NCI-H69 (cell line): ENCODE results near the gene GNA14.
A peak's percentile ranks its signal among the peaks of the same experiment; 100 is the strongest.
"Not testable (repeated sequence)": the region's sequence is repeated elsewhere in the genome, so short reads cannot be mapped to it uniquely, and the experiment has no call there.

Experiments
- DNase-seq: peaks from one replicate; lab custom pipeline; 2025; lab: John Stamatoyannopoulos, UW

Gene GNA14

DNA sequence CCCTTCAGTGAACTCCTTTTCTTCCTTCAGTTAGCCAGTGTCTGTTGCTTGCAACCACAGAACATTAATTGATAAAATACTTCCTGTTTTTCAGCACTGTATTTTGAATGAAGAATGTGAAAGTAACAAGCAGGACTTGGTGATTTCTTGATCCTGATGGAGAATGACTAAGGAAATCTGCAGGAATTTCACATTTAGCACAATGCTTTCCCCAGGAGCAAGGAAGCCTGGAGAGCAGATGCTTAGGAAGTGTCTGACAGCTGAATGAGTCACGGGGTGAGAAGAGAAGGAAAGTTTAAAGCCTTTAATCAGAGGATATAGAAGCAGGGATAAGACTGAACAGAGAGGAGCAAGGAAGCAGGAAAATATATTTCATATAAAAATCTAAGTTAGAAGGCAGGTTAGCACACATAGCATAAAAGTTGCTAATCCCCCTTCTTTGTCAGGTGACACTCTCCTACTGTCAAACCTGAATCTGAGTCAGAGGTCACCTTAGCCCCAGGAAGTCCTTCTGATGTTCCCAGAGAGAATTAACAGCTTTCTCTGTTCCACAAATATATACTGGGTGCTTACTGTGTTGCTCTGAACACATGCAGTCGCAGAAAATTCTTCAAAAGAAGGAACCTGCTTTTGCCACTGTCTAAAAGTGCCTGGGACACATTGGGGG, 59.7 kb downstream of the GNA14 start:
- peak; percentile 37 for DNase-seq

DNA sequence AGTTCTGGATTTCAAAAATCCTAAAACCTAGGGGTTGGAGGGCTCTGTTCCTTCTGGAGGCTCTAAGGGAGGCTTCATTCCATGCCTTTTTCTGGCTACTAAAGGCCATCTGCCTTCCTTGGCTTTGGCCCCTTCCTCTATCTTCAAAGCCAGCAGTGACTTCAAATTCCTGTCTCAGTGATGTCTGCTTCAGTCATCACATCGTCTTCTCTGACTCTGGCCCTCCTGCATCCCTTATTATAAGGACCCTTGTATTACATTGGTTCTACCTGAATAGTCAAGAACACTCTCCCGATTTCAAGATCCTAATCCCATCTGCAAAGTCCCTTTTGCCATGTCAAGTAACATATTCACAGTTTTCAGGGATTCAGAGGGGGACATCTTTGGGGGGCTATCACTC, 60.3 kb downstream of the GNA14 start:
- no peak for DNase-seq

DNA sequence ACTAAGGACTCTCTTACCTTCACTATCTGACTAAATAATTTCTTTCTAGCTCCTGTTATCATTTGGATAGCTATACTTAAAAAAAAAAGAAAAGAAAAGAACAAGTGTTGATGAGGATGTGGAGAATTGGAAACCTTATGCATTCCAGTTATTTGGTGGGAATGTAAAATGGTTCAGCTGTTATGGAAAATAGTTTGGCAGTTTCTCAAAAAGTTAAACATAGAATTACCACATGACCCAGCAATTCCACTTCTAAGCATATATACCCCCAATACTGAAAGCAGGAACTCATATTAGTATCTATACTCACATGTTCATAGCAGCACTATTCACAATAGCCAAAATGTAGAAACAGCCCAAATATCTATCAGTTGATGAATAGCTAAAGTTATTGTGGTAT, 61.1 kb downstream of the GNA14 start:
- DNase-seq = no peak

DNA sequence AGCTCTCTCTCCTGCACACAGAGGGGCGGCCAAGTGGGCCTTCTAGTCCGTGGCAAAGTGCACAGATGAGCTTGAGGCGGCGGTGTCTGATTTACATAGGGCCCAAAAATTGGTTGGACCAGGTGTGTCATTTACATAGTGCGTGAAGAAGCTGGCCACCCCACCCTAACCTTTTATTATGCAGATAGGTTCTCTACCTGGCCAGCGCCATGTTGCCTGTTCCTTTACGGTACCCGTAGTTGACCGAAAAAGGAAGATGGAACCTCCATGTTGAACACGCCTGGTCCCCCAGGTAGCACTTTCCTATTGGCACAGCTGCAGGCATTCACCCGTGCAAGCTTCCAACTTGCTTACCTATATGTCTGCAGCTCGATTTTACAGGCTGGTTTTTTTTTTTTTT, 61.5 kb downstream of the GNA14 start:
- DNase-seq = no peak

DNA sequence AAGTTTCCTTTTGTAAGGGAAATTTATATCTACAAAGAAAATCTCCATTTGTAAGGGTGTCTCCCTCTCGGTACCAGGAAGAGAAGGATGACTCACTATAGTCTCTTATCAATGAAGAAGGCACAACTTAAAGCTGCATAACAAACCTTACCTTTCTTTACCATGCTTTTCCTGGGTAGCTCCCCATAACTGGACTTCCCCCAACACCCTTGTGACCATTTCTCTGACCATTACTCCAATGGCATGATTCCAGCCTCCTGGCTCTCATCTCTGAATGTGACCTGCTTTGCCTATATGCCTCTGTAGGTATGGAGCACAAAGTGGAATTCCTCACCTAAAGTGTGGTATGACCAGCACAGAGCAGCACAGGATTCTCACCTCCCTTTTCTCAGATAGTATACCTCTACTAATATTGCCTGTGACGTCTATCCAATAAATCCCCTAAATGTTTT, 62.8 kb downstream of the GNA14 start:
- DNase-seq = no peak

DNA sequence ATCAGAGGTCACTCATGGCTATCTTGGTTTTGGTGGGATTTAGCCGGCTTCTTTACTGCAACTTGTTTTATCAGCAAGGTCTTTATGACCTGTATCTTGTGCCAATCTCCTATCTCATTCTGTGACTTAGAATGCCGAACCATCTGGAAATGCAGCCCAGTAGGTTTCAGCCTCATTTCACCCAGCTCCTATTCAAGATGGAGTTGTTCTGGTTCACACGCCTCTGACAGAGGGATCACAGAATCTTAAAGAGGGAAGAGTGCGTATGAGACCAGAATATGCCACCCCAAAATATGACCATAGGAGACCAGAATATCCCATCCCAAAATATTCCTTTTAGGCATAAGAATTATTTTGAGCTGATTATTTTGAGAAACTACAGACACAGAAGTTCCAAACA, 63.2 kb downstream of the GNA14 start:
- DNase-seq = not testable (repeated sequence)

DNA sequence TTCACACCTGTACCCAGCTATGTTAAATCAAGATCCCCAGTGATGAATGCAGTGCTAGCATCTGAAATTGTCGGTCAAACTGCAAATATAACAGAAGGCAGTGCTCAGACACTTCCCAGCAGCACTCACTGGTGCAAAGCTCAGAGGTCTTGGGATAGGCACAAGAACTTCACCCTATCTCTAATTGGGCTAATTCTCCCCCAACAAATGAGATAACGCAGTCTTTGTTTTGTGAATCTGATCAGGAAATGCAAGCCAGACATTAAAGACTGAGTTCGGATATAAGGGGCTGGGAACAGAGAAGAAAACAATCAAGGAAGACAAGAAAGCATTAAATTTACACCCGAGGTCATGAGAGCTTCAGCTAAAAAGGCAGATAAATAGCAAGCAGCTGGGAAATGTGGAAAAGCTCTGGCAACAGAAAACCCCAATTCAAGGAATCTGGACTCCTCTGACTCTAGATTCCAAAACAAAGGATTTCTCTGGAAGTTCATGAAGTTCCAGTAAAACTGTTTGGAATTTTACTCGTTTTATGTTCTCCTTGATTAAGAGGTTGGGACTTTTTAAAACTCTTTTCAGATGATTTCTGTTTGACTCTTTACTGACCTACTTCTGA, 65.1 kb downstream of the GNA14 start:
- DNase-seq = no peak

DNA sequence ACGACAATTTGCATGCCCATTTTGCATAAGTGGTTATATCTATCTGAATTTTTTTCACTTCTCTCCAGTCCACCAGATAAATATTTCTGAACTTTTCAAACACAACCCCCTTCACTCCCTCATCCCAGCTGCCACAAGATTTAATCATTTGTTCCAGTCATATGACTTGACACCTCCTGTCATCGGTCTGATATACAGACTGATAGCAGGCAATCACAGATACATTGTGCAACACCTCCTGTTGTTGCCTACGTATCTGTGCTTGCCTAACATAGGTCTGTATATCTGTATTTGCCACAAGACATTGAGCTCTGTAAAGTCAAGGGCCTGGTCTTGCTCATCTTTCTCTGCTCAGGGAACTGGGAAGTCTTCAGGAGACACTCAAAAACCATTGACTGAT, 65.6 kb downstream of the GNA14 start:
- no peak for DNase-seq

DNA sequence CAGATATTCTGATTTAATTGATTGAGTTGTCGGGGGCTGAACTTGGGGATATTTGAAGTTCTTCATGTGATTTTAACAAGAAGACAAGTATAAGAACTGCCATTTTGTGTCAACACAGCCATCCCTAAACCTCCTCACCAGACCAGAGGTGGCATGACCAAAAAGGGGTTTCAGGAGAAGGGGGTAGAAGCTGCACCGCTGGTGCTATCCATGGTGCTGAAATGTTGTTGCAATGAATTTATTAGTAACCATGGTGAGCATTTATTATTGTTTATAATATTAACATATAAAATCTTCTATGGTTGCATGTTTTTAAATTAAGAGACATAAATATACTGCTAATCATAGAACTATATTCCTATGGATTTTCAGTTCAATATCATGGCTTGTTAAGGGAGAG, 72.3 kb downstream of the GNA14 start:
- no peak for DNase-seq

DNA sequence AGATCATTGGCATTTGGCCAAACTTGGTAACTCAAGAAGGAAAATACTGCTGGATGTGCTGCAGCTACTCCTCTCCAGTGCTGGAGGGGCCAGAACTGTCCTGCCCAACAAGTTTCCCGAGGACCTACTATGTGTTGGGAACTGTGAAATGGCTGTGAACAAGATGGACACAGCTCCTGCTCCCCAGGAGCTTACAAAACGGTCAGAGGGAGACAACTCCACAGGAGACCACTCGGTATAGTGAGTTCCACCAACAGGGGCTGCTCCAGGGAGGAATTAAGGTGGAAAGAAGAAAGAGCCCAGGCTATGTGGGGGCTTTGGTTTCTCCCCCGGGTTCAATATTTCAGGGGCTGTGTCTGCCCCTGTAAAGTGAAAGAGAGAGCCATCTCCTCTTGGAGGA, 78.8 kb downstream of the GNA14 start:
- peak; percentile 84 for DNase-seq

DNA sequence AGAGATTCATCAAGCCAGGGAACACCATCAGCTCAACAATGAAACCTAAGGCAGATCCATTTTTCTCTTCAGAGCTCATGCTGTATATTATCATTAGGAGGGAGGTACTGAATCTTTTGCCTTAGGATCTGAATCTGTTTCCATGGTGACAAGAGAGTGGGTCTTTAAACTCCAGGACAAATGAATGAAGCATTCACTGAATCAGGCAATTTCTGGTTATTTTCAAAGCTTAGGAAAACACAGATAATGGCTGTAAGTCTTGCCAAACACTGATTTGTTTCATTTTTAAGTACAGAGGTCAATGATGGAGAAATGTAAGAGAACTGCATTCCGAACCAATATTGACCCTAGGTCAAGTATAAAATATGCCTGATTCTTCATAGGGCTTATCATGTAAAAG, 84.9 kb downstream of the GNA14 start:
- DNase-seq = peak; percentile 6

DNA sequence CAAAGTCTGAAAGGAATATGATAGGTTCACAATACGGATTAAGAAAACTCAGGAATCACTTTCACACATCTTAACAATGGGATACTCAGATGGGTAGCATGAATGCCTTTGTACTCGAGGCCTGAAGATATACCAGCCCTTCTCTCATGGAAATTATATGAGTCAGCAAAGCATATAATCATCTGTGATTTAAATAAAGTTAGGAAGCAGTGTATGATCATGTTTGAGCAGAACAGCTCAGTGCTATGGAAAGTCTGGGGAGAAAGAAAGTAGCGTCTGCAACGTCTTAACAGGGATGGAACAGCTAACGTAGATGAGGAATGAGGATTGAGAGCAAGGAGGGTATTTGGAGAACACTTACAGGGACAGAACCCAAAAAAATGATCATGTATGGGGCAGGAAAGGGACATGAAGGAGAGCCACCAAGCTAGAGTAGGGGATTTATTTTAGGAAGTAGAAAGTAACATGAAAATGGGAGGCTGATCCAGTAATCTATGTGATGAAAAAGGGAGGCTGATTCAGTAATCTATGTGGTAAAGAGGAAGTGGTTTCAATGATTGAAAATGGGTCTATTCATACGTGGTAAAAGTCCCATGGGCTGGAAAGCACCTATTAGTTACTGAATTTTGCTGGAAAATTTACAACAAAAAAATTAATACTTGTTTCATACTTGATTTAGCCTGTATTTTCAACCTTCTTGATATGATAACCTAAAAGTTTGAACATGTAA, 85.9 kb downstream of the GNA14 start:
- DNase-seq = no peak

DNA sequence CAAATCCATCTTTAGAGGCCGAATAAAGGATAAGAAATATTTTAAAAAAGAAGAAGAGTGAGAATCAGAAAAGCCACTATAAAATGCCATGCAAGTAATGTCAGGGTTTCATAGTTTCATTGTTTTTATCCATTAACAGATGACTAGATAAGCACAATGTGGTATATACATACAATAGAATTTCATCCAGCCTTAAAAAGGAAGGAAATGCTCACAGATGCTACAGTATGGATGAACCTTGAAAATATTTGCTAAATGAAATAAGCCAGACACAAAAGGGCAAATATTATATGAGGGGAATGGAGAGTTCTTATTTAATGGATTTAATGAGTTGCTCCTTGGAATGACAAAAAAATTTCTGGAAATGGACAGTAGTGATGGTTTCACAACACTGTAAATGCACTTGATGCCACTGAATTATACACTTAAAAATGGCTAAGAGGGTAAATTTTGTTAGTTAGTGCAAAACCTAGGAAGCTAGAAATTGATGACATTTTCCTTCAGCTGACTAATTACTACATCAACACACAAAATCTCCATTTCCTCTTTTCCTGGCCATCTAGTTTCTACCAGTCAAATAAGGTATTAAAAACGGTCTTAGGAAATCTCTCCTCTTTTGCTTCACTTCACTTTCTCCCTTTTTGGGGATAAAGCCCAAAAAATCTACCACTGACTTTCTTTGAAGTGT, 86.6 kb downstream of the GNA14 start:
- DNase-seq = no peak

DNA sequence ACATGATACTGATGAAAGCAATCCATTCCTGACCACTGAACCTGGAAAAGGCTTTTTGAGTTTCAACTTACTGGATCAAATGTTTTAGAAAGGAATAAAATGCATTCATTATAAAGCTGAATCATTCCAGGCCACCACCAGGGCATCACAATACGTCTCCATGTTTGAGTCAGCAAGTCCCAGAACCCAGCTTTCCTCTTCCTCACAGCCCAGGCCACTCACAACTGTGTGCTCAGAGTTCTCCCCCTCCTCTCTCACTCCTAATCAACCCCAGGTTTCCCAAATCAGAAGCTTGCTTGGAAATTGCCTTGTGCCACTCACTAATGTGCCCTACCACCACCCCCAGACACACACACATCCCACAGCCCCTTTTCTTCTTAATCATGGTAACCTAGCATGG, 91.7 kb downstream of the GNA14 start:
- no peak for DNase-seq

DNA sequence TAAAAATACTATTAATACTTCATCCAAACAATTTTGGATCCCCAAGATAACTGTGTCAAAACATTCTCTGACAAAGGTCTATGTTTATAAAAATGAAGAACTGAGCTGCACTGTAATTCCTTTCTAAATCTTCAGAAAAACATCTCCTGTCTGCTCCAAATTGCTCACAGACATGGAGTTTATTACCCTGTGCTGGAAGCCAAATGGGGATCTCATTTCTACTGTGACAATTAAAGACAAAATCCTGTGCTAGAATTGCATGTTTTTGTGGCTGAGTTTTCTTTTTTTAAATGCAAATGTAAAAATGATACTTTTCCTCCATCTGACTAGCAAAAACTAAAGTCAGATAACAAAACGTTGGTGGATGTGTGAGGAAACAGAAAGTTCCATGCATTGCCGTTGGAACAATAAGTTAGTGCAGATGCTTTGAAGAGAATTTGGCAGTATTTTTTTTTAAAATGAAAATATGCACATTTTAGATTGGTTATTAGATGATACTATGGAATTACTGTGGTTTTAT, 93.5 kb downstream of the GNA14 start:
- no peak for DNase-seq

DNA sequence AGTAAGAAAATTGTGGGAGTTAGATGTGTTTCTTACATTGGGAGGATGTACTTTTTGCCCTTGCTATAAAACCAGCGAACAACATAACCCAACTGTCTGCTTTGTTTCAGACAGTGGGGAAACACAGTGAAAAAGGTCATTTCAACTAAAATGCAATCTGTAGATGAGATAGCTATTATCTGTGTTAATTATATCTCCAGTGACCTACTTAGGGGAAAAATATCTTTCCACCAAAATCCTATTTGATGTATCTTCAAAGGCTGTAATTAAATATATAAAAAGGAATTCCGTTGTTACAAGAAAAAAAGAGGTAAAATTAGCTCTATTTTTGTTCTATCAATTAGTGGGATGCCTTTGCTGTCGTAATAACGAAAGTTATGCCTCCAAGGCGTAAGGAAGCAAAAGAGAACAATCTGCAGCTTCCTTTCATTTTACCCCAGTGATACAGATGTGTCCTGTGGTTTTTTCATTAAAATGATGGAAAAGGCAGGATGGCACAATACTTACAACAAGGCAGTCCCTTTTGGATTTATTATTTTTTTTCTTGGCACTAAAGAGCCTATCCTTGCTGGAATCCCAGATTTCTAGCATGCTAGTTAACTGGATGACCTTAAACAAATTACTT, 100.9 kb downstream of the GNA14 start:
- no peak for DNase-seq

DNA sequence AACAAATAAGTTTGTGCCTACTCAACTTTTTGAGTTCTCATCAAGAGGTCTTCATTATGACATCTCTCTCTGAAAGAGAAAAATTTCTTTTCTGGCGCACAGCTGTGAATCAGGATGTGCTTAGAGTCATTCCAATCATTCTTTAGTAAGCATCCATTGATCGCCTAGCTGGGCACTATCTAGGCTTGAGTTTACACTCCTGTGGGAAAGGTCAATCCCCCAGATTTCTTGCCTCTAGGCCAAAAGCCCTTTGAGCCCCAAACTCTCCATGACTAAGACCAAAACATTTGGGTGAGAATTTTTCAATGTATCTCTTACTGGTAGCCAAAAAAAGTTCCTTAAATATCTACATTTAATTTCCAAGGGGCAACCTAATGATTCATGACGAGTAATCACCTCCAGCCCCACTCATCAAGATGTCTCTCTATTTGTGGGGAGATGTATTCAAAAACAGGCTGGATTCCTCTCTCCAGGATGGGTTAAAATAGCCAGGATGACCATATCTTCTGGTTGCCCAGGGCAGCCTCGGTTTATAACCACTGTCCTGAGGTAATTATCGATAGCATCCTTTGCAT, 101.7 kb downstream of the GNA14 start:
- no peak for DNase-seq

DNA sequence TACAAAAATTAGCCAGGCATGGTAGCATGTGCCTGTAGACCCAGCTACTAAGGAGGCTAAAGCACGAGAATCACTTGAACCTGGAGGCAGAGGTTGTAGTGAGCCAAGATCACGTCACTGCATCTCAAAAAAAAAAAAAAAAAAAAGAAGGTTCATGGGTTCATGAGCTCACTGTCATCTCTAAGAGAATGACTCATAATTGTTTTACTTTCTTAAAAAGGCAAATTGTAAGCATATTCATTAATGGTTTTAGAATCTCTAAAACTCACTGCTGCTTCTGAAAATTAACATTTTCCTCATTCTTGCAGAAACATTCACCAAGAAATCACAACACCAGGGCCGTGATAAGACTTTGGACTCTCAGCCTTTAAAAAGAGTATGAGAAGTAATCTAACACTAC, 103.6 kb downstream of the GNA14 start:
- DNase-seq = no peak

DNA sequence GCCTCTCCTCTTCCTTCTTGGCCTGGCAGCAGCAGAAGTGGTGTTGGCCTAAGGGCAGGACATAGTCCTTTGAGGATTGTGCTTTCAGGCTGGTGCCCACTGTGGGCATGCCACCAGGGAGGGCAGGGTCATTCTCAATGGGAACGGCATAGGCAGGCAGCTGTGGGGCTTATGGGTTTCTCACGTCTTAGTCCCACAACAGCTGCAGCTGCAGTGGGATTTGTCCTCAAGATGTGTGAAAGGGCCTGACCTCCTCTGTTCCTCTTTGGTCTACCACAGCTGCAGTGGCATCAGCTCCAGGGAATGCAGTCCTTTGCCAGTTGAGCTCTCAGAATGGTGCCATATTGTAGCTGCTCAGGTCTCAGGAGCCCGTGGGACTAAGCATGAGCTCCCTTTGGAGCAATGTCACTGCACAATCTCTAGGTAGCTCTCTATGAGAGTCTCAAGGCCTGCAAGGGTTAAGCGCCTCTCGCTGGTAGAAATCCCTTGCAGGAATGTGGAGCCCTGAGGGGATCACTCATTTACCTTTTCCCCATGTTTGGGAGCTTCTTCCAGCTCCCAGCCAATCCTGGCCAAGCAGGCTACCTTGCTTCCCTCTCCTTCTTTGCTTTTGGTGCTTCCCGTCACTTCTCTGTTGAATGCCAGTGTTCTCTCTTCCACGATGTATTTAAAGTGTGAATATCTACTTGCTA, 104.8 kb downstream of the GNA14 start:
- no peak for DNase-seq

DNA sequence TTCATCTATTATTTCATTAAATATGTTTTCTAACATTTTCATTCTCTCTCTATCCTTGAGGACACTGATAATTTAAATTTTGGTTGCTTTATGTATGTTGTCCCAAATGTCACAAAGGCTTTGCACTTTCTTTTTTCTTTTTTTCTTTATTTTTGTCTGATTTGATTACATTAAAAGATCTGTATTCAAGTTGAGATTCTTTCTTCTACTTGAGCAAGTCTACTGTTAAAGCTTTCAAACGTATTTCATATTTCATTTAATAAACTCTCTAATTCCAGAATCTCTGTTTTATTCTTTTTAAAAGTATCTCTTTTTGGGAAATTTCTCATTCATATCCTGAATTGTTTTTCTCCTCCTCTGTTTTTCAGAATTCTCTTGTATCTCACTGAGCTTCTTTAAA, 106.5 kb downstream of the GNA14 start:
- no peak for DNase-seq

DNA sequence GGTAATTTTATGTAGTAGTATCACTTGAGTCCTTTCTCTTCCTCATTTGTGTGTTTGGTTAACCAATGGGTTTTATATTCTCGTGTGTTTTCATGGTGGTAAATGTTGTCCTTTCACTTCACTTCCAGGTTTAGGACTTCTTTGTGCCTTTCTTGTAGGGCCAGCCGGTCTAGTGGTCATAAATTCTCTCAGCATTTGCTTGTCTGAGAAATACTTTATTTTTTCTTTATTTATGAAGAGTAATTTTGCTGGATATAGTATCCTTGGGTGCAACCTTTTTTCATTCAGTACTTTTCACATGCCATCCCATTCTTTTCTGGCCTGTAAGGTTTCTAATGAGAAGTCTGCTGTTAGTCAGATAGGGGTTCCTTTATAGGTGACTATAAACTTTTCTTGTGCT, 107.1 kb downstream of the GNA14 start:
- DNase-seq = no peak
